Peyer's patch (tissue), 4 donors: ENCODE data around the gene MED8.

Experiments
- CTCF ChIP-seq, 6 experiments: fragments of 450-650 bp in 4 of 6; fragments of 200-600 bp in 2 of 6; sonication (generic) in 1 of 6; IDR thresholded peaks; one replicate each; pipeline ENCODE4 v1.5.1; 2017 to 2019; ENCODE audit warnings: antibody characterized with exemption in 6 of 6, mild to moderate bottlenecking in 3 of 6, moderate library complexity in 1 of 6
- POLR2A ChIP-seq, 2 donors: fragments of 450-650 bp; IDR thresholded peaks; one replicate each; pipeline ENCODE4 v1.5.1; 2017; ENCODE audit warnings: antibody characterized with exemption in 2 of 2, mild to moderate bottlenecking in 2 of 2, moderate library complexity in 2 of 2

- TF ChIP-seq CTCF (IDR thresholded peaks at IDR 0.05) (no peak), POLR2A (IDR thresholded peaks at IDR 0.05) (no peak)
Measured at GRCh38 chr1:43377831-43378230, 11.8 kb downstream of the MED8 start.
